Esophagus muscularis mucosa (tissue), 4 donors: Measurements from ENCODE around the gene DND1. TPM values are rescaled to one million over a fixed set of nuclear protein-coding genes. Genes with fewer than 3 reads are reported as not detected.
"Not testable (repeated sequence)": the region's sequence is repeated elsewhere in the genome, so short reads cannot be mapped to it uniquely, and the experiment has no call there.

Experiments
- DNase-seq: peaks from one replicate; pipeline ENCODE4 v3.0.0-alpha.2; 2017; ENCODE audit errors: extremely low spot score
- H3K27ac ChIP-seq, 4 donors: fragments of 200-600 bp; sonication (generic); replicated peaks in 1 of 4; 1 replicate in 3 of 4; 2 replicates in 1 of 4; pipeline ENCODE4 v1.5.1; 2016 to 2019; ENCODE audit warnings: mild to moderate bottlenecking in 1 of 4
- H3K27me3 ChIP-seq, 4 donors: fragments of 200-600 bp; sonication (generic); one replicate each; pipeline versions ENCODE4 v1.5.1 to v1.6.0; 2016 to 2019
- H3K36me3 ChIP-seq, 4 donors: fragments of 200-600 bp; sonication (generic); one replicate each; pipeline ENCODE4 v1.5.1; 2016 to 2019
- H3K4me1 ChIP-seq, 4 donors: fragments of 200-600 bp; sonication (generic); one replicate each; pipeline ENCODE4 v1.5.1; 2016 to 2019
- H3K4me3 ChIP-seq, 4 donors: fragments of 200-600 bp; sonication (generic); 1 replicate in 2 of 4; 2 replicates in 2 of 4; pipeline ENCODE4 v1.5.1; 2016 to 2019; ENCODE audit warnings: mild to moderate bottlenecking in 4 of 4, moderate library complexity in 1 of 4
- H3K9me3 ChIP-seq, 4 donors: fragments of 200-600 bp; sonication (generic); 1 replicate in 3 of 4; 2 replicates in 1 of 4; pipeline ENCODE4 v1.5.1; 2016 to 2019
- EP300 ChIP-seq: sonication (generic); formaldehyde crosslinking; IDR thresholded peaks from one replicate; pipeline ENCODE4 v1.6.1; 2017; ENCODE audit warnings: antibody characterized with exemption
- POLR2A ChIP-seq: fragments of 450-650 bp; IDR thresholded peaks from one replicate; pipeline ENCODE4 v1.6.1; 2017; ENCODE audit warnings: antibody characterized with exemption, moderate library complexity, mild to moderate bottlenecking, low read depth
- POLR2AphosphoS5 ChIP-seq, 2 donors: sonication (generic); formaldehyde crosslinking; IDR thresholded peaks; one replicate each; pipeline ENCODE4 v1.6.1; 2017; ENCODE audit warnings: antibody characterized with exemption in 2 of 2
- WGBS: methylation state at CpG from one replicate; pipeline ENCODE4 v1.1.5; 2018; 5-methylcytosine and 5-hydroxymethylcytosine counted together
- intact Hi-C: fragments of 100-400 bp; cut with DNase I; formaldehyde crosslinking; loops from one replicate; pipeline ENCODE4 v1.15.1; 2023
- total RNA-seq, 4 donors: library from RNA; depleted of rRNA; stranded (reverse); fragments of >200 nt; gene quantifications; one replicate each; pipeline versions ENCODE4 v1.1.0 to v1.2.1, GENCODE V29; 2016
- TF ChIP-seq, protein P1 (sequence below), 3 experiments: fragments of 200-600 bp in 2 of 3; fragments of 450-650 bp in 1 of 3; sonication (generic) in 2 of 3; IDR thresholded peaks; one replicate each; pipeline ENCODE4 v1.5.1; 2017 to 2019; ENCODE audit warnings: antibody characterized with exemption in 3 of 3, mild to moderate bottlenecking in 2 of 3, moderate library complexity in 1 of 3

DND1 gene
- total RNA-seq, 4 donors from 2014 or later: 0.46 to 0.83 (median 0.66) TPM; not detected in 1

DNA sequence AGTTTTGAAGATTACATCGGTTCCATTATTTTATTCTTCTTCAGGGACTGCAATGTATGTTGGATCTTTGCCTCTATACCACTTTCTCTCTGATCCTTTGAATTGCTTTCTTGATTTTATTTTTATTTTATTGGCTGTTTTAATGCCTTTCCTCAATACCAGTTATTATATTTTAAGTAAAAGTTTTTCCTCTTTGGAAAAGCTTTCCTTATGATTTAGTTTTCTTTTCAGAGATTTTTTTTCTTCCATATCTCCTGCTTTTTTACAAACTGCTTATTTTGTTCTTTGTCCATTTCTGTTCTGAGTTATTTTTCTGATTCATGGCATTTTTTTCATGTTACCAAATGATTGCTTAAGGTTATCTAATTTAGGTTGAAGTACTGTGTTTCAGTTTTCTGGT, 38.4 kb upstream of the DND1 start:
- Histone ChIP-seq H3K36me3 (peaks cover under 1 to 8% (median 4%) of the 10 kb centered on the region in 4 donors), H3K27ac (peak overlapping the region; percentile 79 to 92 (median 83)), H3K4me3 (peak overlapping the region in 2 of 4 donors; percentile 57 to 61), H3K27me3 (no peaks in the 10 kb centered on the region), H3K4me1 (peaks cover 5 to 16% (median 6%) of the 10 kb centered on the region in 4 donors), H3K9me3 (no peaks in the 10 kb centered on the region)
- intact Hi-C loops: loop anchor here (10.0 kb wide), 1 partner anchor 337 kb away; no protein-coding TSS in a partner anchor
- 79% methylated on average over 1 of the region's 1 CpG for WGBS
- no peak for DNase-seq
- TF ChIP-seq EP300 (no peak), POLR2AphosphoS5 (IDR thresholded peaks at IDR 0.05) (no peak), POLR2A (no peak)
- TF ChIP-seq, protein P1, sequence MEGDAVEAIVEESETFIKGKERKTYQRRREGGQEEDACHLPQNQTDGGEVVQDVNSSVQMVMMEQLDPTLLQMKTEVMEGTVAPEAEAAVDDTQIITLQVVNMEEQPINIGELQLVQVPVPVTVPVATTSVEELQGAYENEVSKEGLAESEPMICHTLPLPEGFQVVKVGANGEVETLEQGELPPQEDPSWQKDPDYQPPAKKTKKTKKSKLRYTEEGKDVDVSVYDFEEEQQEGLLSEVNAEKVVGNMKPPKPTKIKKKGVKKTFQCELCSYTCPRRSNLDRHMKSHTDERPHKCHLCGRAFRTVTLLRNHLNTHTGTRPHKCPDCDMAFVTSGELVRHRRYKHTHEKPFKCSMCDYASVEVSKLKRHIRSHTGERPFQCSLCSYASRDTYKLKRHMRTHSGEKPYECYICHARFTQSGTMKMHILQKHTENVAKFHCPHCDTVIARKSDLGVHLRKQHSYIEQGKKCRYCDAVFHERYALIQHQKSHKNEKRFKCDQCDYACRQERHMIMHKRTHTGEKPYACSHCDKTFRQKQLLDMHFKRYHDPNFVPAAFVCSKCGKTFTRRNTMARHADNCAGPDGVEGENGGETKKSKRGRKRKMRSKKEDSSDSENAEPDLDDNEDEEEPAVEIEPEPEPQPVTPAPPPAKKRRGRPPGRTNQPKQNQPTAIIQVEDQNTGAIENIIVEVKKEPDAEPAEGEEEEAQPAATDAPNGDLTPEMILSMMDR (IDR thresholded peaks at IDR 0.05): no peak

DNA sequence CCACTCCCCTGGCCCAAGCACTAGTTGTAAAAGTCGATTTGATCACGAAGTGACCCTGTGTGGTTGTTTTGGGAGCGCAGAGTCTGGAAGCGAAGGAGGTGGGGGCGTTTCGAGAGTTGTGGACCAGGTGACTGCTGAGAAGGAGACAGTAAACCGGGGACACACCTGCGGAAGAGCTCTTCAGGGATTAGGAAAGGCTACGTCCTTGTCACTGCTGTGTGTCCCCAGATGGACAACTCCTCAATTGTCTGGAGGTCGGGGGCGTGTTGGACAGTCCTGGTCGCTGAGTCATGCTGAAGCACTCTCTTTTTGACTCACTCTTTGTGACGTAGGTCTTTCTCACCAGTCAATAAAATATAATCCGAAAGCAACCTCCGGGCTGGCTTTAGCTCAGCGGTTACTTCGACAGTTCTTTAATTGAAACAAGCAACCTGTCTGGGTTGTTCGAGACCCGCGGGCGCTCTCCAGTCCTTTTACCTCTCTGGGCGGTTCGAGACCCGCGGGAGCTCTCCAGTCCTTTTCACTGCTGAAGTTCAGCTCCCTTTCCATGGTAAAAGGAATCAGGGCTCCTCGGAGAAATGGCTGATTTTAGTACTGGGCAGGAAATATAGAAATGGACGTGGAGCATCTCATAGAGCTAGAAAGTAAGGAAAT, 37.6 kb upstream of the DND1 start:
- Histone ChIP-seq H3K36me3 (peaks cover 7 to 16% (median 12%) of the 10 kb centered on the region in 4 donors), H3K27ac (peak overlapping the region; percentile 79 to 92 (median 83)), H3K27me3 (no peaks in the 10 kb centered on the region), H3K4me3 (peak overlapping the region; percentile 57 to 62 (median 62)), H3K4me1 (peaks cover 5 to 16% (median 6%) of the 10 kb centered on the region in 4 donors), H3K9me3 (no peaks in the 10 kb centered on the region)
- 5% methylated on average over 27 of the region's 27 CpGs for WGBS
- DNase-seq: peak; percentile 99
- intact Hi-C loops: loop anchor here (10.0 kb wide), 1 partner anchor 336 kb away; no protein-coding TSS in a partner anchor
- TF ChIP-seq POLR2AphosphoS5 (IDR thresholded peaks at IDR 0.05) (peak; percentile 81 to 86), EP300 (no peak)

DNA sequence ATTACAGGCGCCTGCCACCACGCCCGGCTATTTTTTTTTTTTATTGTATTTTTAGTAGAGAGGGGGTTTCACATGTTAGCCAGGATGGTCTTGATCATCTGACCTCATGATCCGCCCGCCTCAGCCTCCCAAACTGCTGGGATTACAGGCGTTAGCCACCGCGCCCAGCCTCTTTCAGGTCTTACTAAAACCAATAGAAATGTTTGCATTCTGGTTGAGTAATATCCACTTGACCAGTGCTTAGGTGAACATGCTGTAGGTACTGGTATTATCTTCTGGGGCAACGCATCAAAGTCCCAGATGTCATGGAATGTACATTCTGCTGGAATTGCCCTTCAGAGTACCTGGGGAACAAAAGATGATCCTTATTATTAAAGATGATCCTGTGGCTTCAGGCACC, 35.4 kb upstream of the DND1 start:
- Histone ChIP-seq H3K36me3 (peaks cover 29 to 38% (median 34%) of the 10 kb centered on the region in 4 donors), H3K4me1 (peaks cover 5 to 16% (median 6%) of the 10 kb centered on the region in 4 donors)
- H3K27ac ChIP-seq, intact Hi-C loops, H3K9me3 ChIP-seq, H3K27me3 ChIP-seq, H3K4me3 ChIP-seq, DNase-seq: not testable (repeated sequence)
- WGBS: 92% methylated on average over 9 of the region's 9 CpGs

DNA sequence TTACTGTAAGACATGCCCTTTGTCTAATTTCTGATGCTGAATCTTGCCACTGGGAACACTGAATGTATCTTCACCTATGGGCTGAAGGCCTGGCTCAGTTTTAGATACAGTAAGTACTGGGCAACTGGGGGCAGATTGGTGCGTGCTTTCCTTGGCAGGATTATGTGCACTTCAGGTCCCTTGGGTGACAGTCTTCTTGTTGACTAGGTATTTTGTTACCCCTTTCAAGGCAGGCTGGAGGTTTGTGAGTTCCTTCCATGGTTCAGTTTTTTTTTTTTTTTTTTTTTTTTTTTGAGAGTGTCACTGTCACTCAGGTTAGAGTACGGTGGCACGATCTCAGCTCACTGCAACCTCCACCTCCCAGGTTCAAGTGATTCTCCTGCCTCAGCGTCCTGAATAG, 34.4 kb upstream of the DND1 start:
- Histone ChIP-seq H3K36me3 (peaks cover 39 to 48% (median 44%) of the 10 kb centered on the region in 4 donors), H3K27me3 (no peaks in the 10 kb centered on the region), H3K4me3 (no peak overlapping the region), H3K9me3 (no peaks in the 10 kb centered on the region), H3K27ac (no peak overlapping the region), H3K4me1 (peaks cover 5 to 16% (median 6%) of the 10 kb centered on the region in 4 donors)
- WGBS: 94% methylated on average over 4 of the region's 4 CpGs
- intact Hi-C loops: no loop called here
- no peak for DNase-seq
- no peak for TF ChIP-seq POLR2A
- TF ChIP-seq EP300: no peak
- TF ChIP-seq POLR2AphosphoS5 (IDR thresholded peaks at IDR 0.05): no peak
- TF ChIP-seq, protein P1 (IDR thresholded peaks at IDR 0.05): no peak

DNA sequence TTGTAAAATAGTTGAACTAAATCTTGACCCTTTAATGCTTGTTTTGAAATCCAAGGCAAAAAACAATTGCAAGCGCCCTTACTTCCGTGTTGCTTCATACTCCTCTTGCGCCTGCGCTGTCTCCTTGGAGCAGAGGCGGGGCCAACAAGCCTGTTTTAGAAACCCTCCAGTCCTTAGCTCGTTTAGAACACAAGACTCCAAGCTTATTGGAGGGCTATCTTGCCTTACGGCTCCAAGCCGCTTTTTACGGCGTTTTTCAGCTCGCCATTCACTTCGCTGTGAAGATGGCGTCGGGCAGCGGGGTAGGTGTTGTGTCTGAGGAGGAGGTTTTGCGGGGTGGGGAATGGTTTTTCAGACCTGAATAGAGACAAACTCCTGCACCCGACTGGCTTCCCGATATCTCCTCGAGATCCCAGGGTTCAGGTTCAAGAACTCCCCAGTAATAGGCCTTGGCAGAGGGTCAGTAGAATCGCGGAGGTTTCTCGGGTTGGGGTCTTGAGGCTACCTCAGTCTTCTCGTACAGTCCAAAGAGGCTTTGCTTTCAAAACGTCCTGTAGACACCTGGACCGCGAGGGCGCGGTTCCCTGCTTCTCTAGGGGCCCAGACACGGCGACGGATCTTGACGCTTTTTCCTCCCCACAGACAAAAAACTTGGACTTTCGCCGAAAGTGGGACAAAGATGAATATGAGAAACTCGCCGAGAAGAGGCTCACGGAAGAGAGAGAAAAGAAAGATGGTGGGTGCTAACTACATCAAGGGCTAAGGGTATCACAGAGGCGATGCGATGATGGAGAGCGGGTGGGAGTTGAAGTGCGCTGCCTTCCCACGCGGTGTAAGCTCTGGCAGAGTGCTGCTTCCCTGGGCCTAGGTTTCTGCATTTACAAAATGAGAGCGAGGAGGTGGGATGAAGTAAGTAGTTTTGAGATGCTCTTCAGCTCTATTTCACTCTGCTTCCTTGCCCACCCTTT, 27.1 kb upstream of the DND1 start, which contains the start of gene ZMAT2:
TSS of gene ZMAT2 (plus strand) at position 271 of the 968 bp plus-strand sequence. CDS start at position 285, 14 bp downstream.
- TF ChIP-seq, protein P1 (IDR thresholded peaks at IDR 0.05): no peak
- TF ChIP-seq POLR2A (peak; percentile 59), POLR2AphosphoS5 (IDR thresholded peaks at IDR 0.05) (peak; percentile 95 to 97)
- H3K4me1 ChIP-seq: peaks cover 11 to 24% (median 18%) of the 10 kb centered on the region in 4 donors
- H3K9me3 ChIP-seq: no peaks in the 10 kb centered on the region
- WGBS: under 1% methylated on average over 44 of the region's 44 CpGs
- intact Hi-C loops: no loop called here
- no peaks in the 10 kb centered on the region for H3K27me3 ChIP-seq
- DNase-seq: peak; percentile 96
- peaks cover 72 to 87% (median 82%) of the 10 kb centered on the region in 4 donors for H3K36me3 ChIP-seq
- peak within 1 kb of the TSS; percentile 73 to 87 (median 78) for H3K4me3 ChIP-seq
- peak within 1 kb of the TSS; percentile 72 to 84 (median 74) for H3K27ac ChIP-seq
